GM19455 (cell line): ENCODE data around the gene NR4A2.
"Not testable (repeated sequence)": the region's sequence is repeated elsewhere in the genome, so short reads cannot be mapped to it uniquely, and the experiment has no call there.

ENCODE experiments used
- ATAC-seq: cut with Tn5 transposase; IDR thresholded peaks from one replicate; pipeline ENCODE4 v1.9.1; 2021; ENCODE audit not compliant: unreplicated experiment

Gene NR4A2

GRCh38 chr2:156322686-156323231 is 9.8 kb downstream of the NR4A2 start:
- ATAC-seq, result peak; percentile 18

DNA sequence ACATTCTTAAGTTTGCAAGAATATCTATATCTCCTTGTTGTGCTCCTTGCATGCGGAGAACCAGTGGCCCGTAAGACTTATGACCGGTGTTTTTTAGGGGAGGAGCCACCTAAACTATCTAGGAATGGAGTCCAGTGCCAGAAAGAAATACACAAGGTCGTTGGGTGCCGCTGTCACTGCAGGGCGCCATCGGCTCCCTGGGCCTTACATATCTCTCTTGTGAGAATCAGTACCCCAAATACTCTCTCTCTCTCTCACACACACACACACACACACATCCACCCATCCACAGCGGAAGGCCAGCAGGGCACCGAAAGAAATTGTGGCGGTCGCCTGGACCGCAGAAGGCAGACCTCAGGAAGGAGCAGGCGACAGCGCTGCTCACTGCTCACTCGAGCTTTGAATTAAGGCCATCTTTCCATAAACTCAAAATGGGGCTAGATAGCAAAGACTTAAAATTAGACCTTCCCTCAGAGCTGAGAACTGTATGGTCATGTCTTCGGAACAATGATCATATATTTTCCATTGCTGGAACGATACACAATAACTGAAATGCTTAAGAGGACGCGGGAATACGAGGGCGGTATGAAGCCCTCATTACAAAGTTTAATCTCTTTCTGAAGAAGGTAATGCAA is 10.4 kb downstream of the NR4A2 start:
- peak; percentile 56 for ATAC-seq

- ATAC-seq, result no peak
Observed at GRCh38 chr2:156321243-156321904, 11.1 kb downstream of the NR4A2 start.

- ATAC-seq, result no peak
Observed at GRCh38 chr2:156320486-156321098, 11.9 kb downstream of the NR4A2 start.

DNA sequence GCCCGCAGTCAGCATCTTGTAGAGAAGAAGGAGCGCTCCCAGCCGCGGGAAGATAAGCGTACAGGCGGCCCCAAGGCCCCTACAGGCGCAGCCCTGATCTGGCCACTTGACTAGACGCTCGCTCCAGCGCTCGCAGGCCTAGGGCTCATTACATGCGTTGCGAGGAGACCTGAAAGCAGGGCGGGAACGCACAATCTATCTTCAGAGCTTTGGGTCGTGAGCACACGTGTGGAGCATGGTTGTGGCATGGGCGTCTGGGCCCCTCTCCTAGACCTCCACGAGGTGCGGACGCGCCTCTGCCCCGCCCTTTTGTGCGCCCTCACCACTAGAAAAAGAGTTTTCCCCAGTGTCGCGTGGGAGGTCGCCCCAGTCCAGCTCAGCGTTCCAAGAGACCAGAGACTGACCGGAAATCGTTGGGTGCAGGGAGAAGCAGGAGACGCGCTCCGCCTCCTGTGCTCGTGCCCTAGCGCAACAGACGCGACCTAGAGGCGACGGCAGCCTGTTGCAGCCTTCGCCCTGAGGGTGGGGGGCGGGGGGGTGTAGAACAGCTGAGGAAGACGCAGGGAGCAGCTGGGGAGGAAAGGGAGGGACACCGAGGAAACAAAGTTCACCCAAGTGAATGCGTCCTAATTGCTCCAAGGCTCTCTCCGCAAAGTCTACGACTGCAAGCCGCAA is 12.6 kb downstream of the NR4A2 start:
- no peak for ATAC-seq

DNA sequence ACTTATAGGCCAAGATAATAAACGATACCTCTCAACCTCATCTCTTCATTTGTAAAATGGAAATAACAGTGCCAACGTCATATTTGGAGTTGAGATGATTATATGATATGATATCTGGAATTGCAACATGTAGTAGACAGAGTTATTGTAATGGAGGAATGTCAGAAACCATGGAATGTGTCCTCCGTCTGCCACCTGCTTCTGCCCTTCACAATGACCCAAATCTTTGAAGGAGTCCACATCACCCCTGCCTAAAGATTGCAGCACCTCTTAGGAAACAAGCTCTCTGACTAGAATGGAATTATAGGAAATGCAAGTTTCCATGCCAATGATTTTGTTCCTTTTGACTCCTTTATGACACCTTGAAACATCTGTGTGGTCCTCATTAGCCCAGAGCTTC is 14.9 kb downstream of the NR4A2 start:
- ATAC-seq, result no peak

DNA sequence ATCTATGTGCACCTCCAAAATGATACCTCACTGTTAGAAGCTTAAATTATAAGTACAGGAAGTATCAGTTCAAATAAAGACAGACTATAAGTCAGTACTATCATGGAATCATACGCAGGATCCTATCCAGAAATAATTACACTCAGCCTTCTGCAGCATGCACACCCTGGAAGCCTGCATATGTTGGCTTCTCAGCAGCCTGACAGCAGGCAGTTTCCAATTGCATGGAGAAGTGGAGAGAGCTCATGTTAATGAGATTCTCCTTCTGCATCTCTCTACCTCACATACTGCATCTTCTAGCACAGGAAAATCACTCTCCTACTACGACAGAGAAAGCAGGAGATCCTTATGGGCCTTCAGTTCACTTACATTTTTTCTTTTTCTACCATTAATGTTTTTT is 20.5 kb downstream of the NR4A2 start:
- ATAC-seq, result no peak

DNA sequence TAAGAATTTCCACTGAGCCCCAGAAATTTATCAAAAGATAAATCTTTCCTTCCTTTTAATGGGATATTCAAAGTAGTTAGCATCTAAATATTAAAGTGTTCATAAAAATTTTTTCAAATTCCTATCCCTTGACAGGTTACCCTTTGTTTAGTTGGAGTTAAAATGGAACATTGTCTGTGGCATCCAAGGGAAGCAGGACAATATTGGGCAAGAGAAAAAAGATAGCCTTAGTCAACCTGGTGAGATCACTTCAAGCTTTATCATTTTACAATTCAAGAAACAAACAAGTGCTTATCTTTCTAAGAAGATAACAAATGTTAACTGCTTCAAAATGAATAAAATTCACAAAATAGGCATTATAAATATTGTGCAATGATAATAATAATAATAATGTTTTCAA is 21.7 kb downstream of the NR4A2 start:
- ATAC-seq, result no peak

GRCh38 chr2:156309917-156310316 is 22.6 kb downstream of the NR4A2 start:
- no peak for ATAC-seq

DNA sequence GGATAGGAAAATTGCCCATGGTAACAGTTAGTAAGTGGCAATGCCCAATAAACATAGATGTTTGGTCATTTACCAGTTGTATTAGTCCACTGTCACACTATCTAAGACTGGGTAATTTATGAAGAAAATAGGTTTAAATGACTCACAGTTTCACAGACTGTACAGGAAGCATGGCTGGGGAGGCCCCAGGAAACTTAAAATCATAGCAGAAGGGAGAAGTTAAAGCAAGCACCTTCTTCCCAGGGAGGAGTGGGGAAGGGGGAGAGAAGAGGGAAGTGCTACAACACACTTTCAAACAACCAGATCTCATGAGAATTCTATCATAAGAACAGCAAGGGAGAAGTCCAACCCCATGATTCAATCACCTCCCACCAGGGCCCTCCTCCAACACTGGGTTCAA is 23.4 kb downstream of the NR4A2 start:
- peak; percentile 60 for ATAC-seq

DNA sequence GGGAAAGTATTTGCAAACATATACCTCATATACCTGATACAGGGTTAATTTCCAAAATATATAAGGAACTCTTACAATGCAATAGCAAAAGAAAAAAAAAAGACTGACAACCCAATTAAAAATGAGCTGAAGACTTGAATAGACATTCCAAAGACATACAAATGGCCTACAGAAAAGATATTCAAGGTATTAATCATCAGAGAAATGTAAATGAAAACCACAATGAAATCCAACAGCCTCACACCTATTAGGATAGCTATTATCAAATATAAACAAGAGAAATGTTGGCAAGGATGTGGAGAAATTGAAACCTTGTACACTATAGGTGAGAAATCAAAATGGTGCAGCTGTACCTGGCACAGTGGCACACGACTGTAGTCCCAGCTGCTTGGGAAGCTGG is 25.7 kb downstream of the NR4A2 start:
- ATAC-seq, result no peak

DNA sequence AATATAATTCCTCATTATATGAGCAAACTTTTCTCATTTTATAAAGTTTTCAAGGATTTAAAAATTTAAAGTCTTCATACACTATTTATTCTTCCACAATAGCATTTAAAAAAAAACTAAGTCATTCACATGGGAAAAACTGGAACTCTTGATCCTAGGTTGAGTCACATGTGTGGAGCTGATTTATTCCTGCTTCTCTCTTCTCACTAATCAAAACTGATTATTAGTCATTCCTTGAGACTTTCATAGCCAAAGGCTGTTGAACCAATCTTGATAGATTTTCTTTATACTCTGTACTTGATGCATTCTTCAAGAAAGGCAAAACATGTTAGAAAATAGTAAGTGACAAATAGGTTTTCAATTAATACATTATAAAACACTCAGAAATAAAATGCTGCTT is 27.4 kb downstream of the NR4A2 start:
- ATAC-seq, result no peak

- ATAC-seq, result no peak
Observed at GRCh38 chr2:156300337-156300736, 32.2 kb downstream of the NR4A2 start.

GRCh38 chr2:156294945-156295580 is 37.5 kb downstream of the NR4A2 start:
- no peak for ATAC-seq

DNA sequence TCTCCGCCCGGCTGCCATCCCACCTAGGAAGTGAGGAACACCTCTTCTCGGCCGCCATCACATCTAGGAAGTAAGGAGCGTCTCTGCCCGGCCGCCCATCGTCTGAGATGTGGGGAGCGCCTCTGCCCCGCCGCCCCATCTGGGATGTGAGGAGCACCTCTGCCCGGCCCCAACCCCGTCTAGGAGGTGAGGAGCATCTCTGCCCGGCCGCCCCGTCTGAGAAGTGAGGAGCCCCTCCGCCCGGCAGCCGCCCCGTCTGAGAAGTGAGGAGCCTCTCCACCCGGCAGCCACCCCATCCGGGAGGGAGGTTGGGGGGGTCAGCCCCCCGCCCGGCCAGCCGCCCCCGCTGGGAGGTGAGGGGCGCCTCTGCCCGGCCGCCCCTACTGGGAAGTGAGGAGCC is 39.1 kb downstream of the NR4A2 start:
- not testable (repeated sequence) for ATAC-seq

- ATAC-seq, result no peak
Observed at GRCh38 chr2:156279446-156280150, 52.9 kb downstream of the NR4A2 start.
